HepG2 (cell line): ENCODE data around the gene MED25. TPM values are rescaled to one million over a fixed set of nuclear protein-coding genes. Genes with fewer than 3 reads are reported as not detected.

ENCODE experiments used
- ATF6 ChIP-seq: sonication (generic); formaldehyde crosslinking; conservative IDR thresholded peaks from 2 replicates; pipeline ENCODE4 v1.4.0; 2020; ENCODE audit warnings: missing genetic modification reagents
- IKZF5 ChIP-seq: IDR thresholded peaks from 2 replicates; pipeline ENCODE4 v1.6.1; 2018; ENCODE audit warnings: missing genetic modification reagents, mild to moderate bottlenecking, missing compliant biosample characterization
- JARID2 ChIP-seq: sonication (generic); formaldehyde crosslinking; IDR thresholded peaks from 2 replicates; pipeline ENCODE4 v1.8.1; 2023; ENCODE audit warnings: missing genetic modification reagents, inconsistent platforms; ENCODE audit not compliant: insufficient replicate concordance
- NR2F1 ChIP-seq, 2 experiments: fragments of 450-650 bp in 1 of 2; formaldehyde crosslinking in 1 of 2; IDR thresholded peaks; 2 replicates each; pipeline versions ENCODE4 v1.5.0 to v1.6.1; 2016 to 2020; ENCODE audit warnings: mild to moderate bottlenecking in 1 of 2, missing compliant biosample characterization in 1 of 2, missing genetic modification reagents in 1 of 2, moderate library complexity in 1 of 2
- PCBP2 ChIP-seq: fragments of 200-400 bp; formaldehyde crosslinking; optimal IDR thresholded peaks from 2 replicates; pipeline ENCODE3; 2018; ENCODE audit warnings: low read length, low read depth; ENCODE audit not compliant: poor library complexity, severe bottlenecking
- RARG ChIP-seq: sonication (generic); formaldehyde crosslinking; IDR thresholded peaks from 2 replicates; pipeline ENCODE4 v1.4.0; 2020; ENCODE audit warnings: low read depth, mild to moderate bottlenecking, missing genetic modification reagents
- SALL1 ChIP-seq: sonication (generic); formaldehyde crosslinking; IDR thresholded peaks from 2 replicates; pipeline ENCODE4 v1.8.0; 2022; ENCODE audit warnings: mild to moderate bottlenecking, missing genetic modification reagents
- TCF7 ChIP-seq: sonication (generic); IDR thresholded peaks from 2 replicates; pipeline ENCODE4 v1.6.1; 2016; ENCODE audit warnings: antibody characterized with exemption, low read depth
- THAP11 ChIP-seq: IDR thresholded peaks from 2 replicates; pipeline ENCODE4 v1.6.1; 2016; ENCODE audit warnings: missing biosample characterization, missing genetic modification reagents
- TP53 ChIP-seq: sonication (generic); formaldehyde crosslinking; conservative IDR thresholded peaks from 2 replicates; pipeline ENCODE4 v1.4.0; 2020; ENCODE audit warnings: missing genetic modification reagents
- ZIK1 ChIP-seq: sonication (generic); formaldehyde crosslinking; IDR thresholded peaks from 2 replicates; pipeline ENCODE4 v1.5.0; 2020; ENCODE audit warnings: mild to moderate bottlenecking, low read depth, missing genetic modification reagents, borderline replicate concordance
- ZNF17 ChIP-seq: sonication (generic); formaldehyde crosslinking; IDR thresholded peaks from 2 replicates; pipeline ENCODE4 v1.5.0; 2020; ENCODE audit warnings: mild to moderate bottlenecking, missing genetic modification reagents
- ZNF496 ChIP-seq: sonication (generic); formaldehyde crosslinking; IDR thresholded peaks from 2 replicates; pipeline ENCODE4 v1.8.1; 2023; ENCODE audit warnings: mild to moderate bottlenecking, moderate library complexity, missing genetic modification reagents; ENCODE audit not compliant: insufficient replicate concordance
- ZNF543 ChIP-seq: sonication (generic); formaldehyde crosslinking; IDR thresholded peaks from 2 replicates; pipeline ENCODE4 v1.4.0; 2020; ENCODE audit warnings: mild to moderate bottlenecking, missing genetic modification reagents
- ZNF644 ChIP-seq: IDR thresholded peaks from 2 replicates; pipeline ENCODE4 v1.6.1; 2016; ENCODE audit warnings: low read depth
- ZNF646 ChIP-seq: sonication (generic); formaldehyde crosslinking; IDR thresholded peaks from 2 replicates; pipeline ENCODE4 v1.9.0; 2021; ENCODE audit warnings: mild to moderate bottlenecking, missing genetic modification reagents
- polyA plus RNA-seq, 8 experiments: library from polyadenylated mRNA; depleted of rRNA in 3 of 8; stranded (reverse) in 7 of 8; unstranded in 1 of 8; fragments of >200 nt; fragmentation: Illumina TruSeq in 4 of 8; extraction: Trizol in 4 of 8; gene quantifications; 2 replicates each; pipeline versions ENCODE4 v1.2.1 to v1.2.3, GENCODE V29; 2011 to 2016; ENCODE audit warnings: low read depth in 4 of 8, missing spikeins in 1 of 8, mixed read lengths in 1 of 8; ENCODE audit not compliant: insufficient read depth in 1 of 8
- total RNA-seq, 5 experiments: library from RNA; depleted of rRNA; stranded (reverse); fragments of >200 nt; fragmentation: Illumina TruSeq; extraction: Trizol; gene quantifications; 2 replicates each; pipeline ENCODE4 v1.2.3, GENCODE V29; 2016; ENCODE audit warnings: low read depth in 1 of 5
- TF ChIP-seq, protein P1 (sequence below): sonication (generic); formaldehyde crosslinking; conservative IDR thresholded peaks from 2 replicates; pipeline ENCODE4 v1.5.0; 2020; ENCODE audit warnings: missing genetic modification reagents

MED25 gene
- total and polyA plus RNA-seq, 2 of the 13 experiments (the other 11 are each of a cell fraction or from before 2014, with no cell fraction given) = 11.1 to 15.1 TPM

DNA sequence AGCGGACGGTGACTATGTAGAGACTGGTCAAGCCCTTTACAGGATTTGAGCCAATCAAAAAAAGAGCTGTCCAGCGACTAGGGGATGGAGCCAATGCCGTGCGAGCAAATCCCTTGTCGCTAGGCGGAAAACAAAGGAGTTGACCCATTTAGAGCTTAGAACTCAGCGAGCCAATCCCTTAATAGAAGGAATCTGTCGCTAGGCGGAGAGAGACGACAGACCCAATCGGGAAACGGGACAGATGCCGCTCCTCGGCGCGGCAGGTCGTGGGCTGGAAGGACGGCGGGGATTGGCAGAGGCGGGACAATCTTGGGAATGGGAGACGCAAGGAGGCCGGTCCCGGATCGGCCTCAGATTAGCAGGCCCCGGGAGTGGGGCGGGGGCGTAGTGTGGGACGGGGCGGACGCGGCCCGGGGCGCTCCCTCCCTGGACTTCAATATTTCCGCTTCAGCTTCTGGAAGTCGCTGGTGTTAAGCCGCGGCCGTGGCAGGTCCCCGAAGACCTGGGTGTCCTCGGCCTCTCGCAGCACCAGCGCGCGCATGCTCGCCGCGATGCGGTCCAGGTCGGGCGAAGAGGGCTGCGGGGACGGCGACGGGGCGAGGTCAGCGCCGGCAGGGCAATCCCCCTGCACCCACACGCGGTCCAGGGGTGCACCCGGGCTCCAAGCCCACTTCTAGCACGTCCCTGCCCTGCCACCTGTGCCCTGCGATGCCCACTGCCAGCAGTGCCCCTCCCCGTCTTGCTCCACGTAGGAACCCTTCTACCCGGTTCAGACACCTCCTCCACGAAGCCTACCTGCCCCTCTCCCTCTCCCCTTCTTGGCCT lies 51.6 kb downstream of the MED25 start (continued):
- TF ChIP-seq TCF7 (0 out of 2 replicates have a peak, but pooled peaks have one; percentile 17), ZNF543 (no peak), SALL1 (CRISPR knock-in tag) (peak; percentile 40), IKZF5 (CRISPR knock-in tag) (peak; percentile 68), ZNF17 (CRISPR knock-in tag) (no peak), THAP11 (peak; percentile 84), ZNF646 (no peak), PCBP2 (no peak), RARG (no peak), JARID2 (no peak), ZNF496 (CRISPR knock-in tag) (no peak), ZNF644 (CRISPR knock-in tag) (no peak), NR2F1 (CRISPR knock-in tag; IDR thresholded peaks at IDR 0.05) (no peak), TP53 (CRISPR knock-in tag) (no peak), ZIK1 (CRISPR knock-in tag) (0 out of 2 replicates have a peak, but pooled peaks have one; percentile 54), ATF6 (CRISPR knock-in tag) (no peak)
- TF ChIP-seq, protein P1, sequence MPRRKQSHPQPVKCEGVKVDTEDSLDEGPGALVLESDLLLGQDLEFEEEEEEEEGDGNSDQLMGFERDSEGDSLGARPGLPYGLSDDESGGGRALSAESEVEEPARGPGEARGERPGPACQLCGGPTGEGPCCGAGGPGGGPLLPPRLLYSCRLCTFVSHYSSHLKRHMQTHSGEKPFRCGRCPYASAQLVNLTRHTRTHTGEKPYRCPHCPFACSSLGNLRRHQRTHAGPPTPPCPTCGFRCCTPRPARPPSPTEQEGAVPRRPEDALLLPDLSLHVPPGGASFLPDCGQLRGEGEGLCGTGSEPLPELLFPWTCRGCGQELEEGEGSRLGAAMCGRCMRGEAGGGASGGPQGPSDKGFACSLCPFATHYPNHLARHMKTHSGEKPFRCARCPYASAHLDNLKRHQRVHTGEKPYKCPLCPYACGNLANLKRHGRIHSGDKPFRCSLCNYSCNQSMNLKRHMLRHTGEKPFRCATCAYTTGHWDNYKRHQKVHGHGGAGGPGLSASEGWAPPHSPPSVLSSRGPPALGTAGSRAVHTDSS (CRISPR knock-in tag) = no peak
